H1 (cell line): Measurements from ENCODE around the gene RMND5B. TPM values are rescaled to one million over a fixed set of nuclear protein-coding genes. Genes with fewer than 3 reads are reported as not detected.

ENCODE experiments used
- BACH1 ChIP-seq: IDR thresholded peaks from 2 replicates; pipeline ENCODE4 v1.6.1; 2012; ENCODE audit warnings: low read length, improper control_type of control experiment
- CBX5 ChIP-seq: fragments of 300-800, 300-1000 bp; sonication (generic); IDR thresholded peaks from 2 replicates; pipeline ENCODE4 v1.7.1; 2016; ENCODE audit warnings: antibody characterized with exemption, low read length, low read depth
- CHD7 ChIP-seq: fragments of 300-600 bp; sonication (generic); IDR thresholded peaks from 2 replicates; pipeline ENCODE4 v1.7.1; 2012; ENCODE audit warnings: low read length, moderate library complexity, mild to moderate bottlenecking, inconsistent platforms; ENCODE audit not compliant: insufficient replicate concordance
- EP300 ChIP-seq, 2 experiments: IDR thresholded peaks; 1 replicate in 1 of 2; 2 replicates in 1 of 2; pipeline ENCODE4 v1.6.1; 2011 to 2012; ENCODE audit warnings: low read depth in 2 of 2, low read length in 2 of 2, mild to moderate bottlenecking in 2 of 2, borderline replicate concordance in 1 of 2, inconsistent platforms in 1 of 2, moderate library complexity in 1 of 2
- JUND ChIP-seq: IDR thresholded peaks from 2 replicates; pipeline ENCODE4 v1.6.1; 2011; ENCODE audit warnings: mild to moderate bottlenecking, improper control_type of control experiment, low read length
- KDM5A ChIP-seq: fragments of 200-600 bp; IDR thresholded peaks from 2 replicates; pipeline ENCODE4 v1.7.1; 2012; ENCODE audit warnings: mild to moderate bottlenecking, low read length, inconsistent platforms, mixed read lengths
- NANOG ChIP-seq: IDR thresholded peaks from 2 replicates; pipeline ENCODE4 v1.6.1; 2011; ENCODE audit warnings: low read length, low read depth, mild to moderate bottlenecking, inconsistent platforms; ENCODE audit not compliant: insufficient read depth, poor library complexity, severe bottlenecking
- SAP30 ChIP-seq: fragments of 300-600 bp; sonication (generic); IDR thresholded peaks from 2 replicates; pipeline ENCODE4 v1.7.1; 2012; ENCODE audit warnings: low read length, moderate library complexity, mild to moderate bottlenecking, inconsistent platforms; ENCODE audit not compliant: insufficient read depth, insufficient replicate concordance
- TEAD4 ChIP-seq: IDR thresholded peaks from 2 replicates; pipeline ENCODE4 v1.6.1; 2012; ENCODE audit warnings: low read depth, low read length, inconsistent platforms, mixed read lengths
- polyA plus RNA-seq, 7 experiments: library from polyadenylated mRNA; depleted of rRNA in 3 of 7; stranded (reverse) in 5 of 7; unstranded in 2 of 7; fragments of >200 nt in 5 of 7; fragments of 200-250 nt in 2 of 7; gene quantifications; 1 replicate in 5 of 7; 2 replicates in 1 of 7; 4 replicates in 1 of 7; pipeline versions ENCODE4 v1.2.1 to v1.2.3, GENCODE V29; 2011 to 2013; ENCODE audit warnings: missing spikeins in 2 of 7, mixed read lengths in 2 of 7
- total RNA-seq: library from RNA; stranded (reverse); fragmentation: NEBNext Ultra II Directional; extraction: Animal tissue kit (Norgen Biotek cat#: 25700); gene quantifications from 2 replicates; pipeline ENCODE4 v1.2.1, GENCODE V29; 2021

RMND5B gene
- total and polyA plus RNA-seq, 2 of the 8 experiments (the other 6 are each of a cell fraction or from before 2014, with no cell fraction given), result 75.9 to 90.2 TPM

GRCh38 chr5:178153530-178154340 is 22.9 kb downstream of the RMND5B start, which contains the start of gene NHP2 (continued):
- TF ChIP-seq CHD7, result no peak
- TF ChIP-seq SAP30, result peak; percentile 70
- TF ChIP-seq CBX5, result no peak
- no peak for TF ChIP-seq BACH1
- no peak for TF ChIP-seq EP300 (IDR thresholded peaks at IDR 0.05; ENCODE audit: borderline replicate concordance in 1 of 2, low read depth in 2 of 2, low read length in 2 of 2)
- TF ChIP-seq TEAD4, result no peak
- TF ChIP-seq KDM5A, result peak; percentile 86
- no peak for TF ChIP-seq JUND
- no peak for TF ChIP-seq NANOG
